ENCODE data around the gene TMEM263. TPM values are rescaled to one million over a fixed set of nuclear protein-coding genes. Genes with fewer than 3 reads are reported as not detected.

TMEM263 gene
- total and polyA plus RNA-seq, 8 donors: 42.7 to 94.8 (median 80.2) TPM

- DNase-seq: no peak
- Histone ChIP-seq H3K36me3 (peaks cover 0 to 4% of the 10 kb centered on the region in 2 donors), H3K4me1 (no peaks in the 10 kb centered on the region), H3K27ac (no peak overlapping the region), H3K27me3 (no peaks in the 10 kb centered on the region), H3K9me3 (no peaks in the 10 kb centered on the region), H3K4me3 (no peak overlapping the region)
- peak; percentile 94 for ATAC-seq
- TF ChIP-seq CTCF (IDR thresholded peaks at IDR 0.05): peak in 1 of 2 donors; percentile 11
- intact Hi-C loops (cut with DNase I): no loop called here
These were observed 58.3 kb downstream of the TMEM263 start for GRCh38 chr12:107014055-107014454.

GRCh38 chr12:107017042-107017441 is 61.3 kb downstream of the TMEM263 start:
- H3K36me3 ChIP-seq: peaks cover 0 to 11% of the 10 kb centered on the region in 2 donors
- DNase-seq: no peak
- no peak for TF ChIP-seq CTCF (IDR thresholded peaks at IDR 0.05)
- no peaks in the 10 kb centered on the region for H3K9me3 ChIP-seq
- H3K27me3 ChIP-seq: no peaks in the 10 kb centered on the region
- intact Hi-C loops (cut with DNase I): no loop called here
- no peak overlapping the region for H3K27ac ChIP-seq
- no peak overlapping the region for H3K4me3 ChIP-seq
- no peak for ATAC-seq
- no peaks in the 10 kb centered on the region for H3K4me1 ChIP-seq

GRCh38 chr12:107019546-107019945 is 63.8 kb downstream of the TMEM263 start:
- Histone ChIP-seq H3K4me1 (no peaks in the 10 kb centered on the region), H3K9me3 (no peaks in the 10 kb centered on the region), H3K27me3 (no peaks in the 10 kb centered on the region), H3K27ac (no peak overlapping the region), H3K4me3 (no peak overlapping the region), H3K36me3 (peaks cover 0 to 11% of the 10 kb centered on the region in 2 donors)
- no peak for TF ChIP-seq CTCF (IDR thresholded peaks at IDR 0.05)
- no peak for DNase-seq
- intact Hi-C loops (cut with DNase I): no loop called here
- no peak for ATAC-seq

Other genes starting within 250 kb of the TMEM263 start
- 10 to 100 TPM; 14.5 TPM for gene RIC8B, start 181.2 kb upstream of the TMEM263 start, total RNA-seq
- gene RIC8B, start 181.2 kb upstream of the TMEM263 start, polyA plus RNA-seq (ENCODE audit: insufficient read length in 6 of 6): 10 to 100 TPM; 22.7 to 28.0 (median 23.4) TPM
- gene MTERF2, start 31.2 kb downstream of the TMEM263 start, total RNA-seq: 10 to 100 TPM; 10.8 to 11.0 TPM
- gene MTERF2, start 31.2 kb downstream of the TMEM263 start, polyA plus RNA-seq (ENCODE audit: insufficient read length in 6 of 6): 10 to 100 TPM; 37.2 to 49.6 (median 43.1) TPM
- 10 to 100 TPM; 19.4 to 22.6 TPM for gene CRY1, start 137.6 kb downstream of the TMEM263 start, total RNA-seq
- 10 to 100 TPM; 21.0 to 33.7 (median 27.9) TPM for gene CRY1, start 137.6 kb downstream of the TMEM263 start, polyA plus RNA-seq (ENCODE audit: insufficient read length in 6 of 6)

All from left lung (tissue), 10 donors.